ENCODE results near the gene MAP2K7. TPM values are rescaled to one million over a fixed set of nuclear protein-coding genes. Genes with fewer than 3 reads are reported as not detected.

MAP2K7 gene
- total and polyA plus RNA-seq, 12 donors, result 13.1 to 53.8 (median 24.6) TPM

GRCh38 chr19:7910321-7911161 is 6.9 kb downstream of the MAP2K7 start:
- Histone ChIP-seq H3K4me3 (no peak overlapping the region), H3K27me3 (peaks cover under 1 to 22% (median 11%) of the 10 kb centered on the region in 7 donors), H3K27ac (no peak overlapping the region), H3K9me3 (no peaks in the 10 kb centered on the region), H3K36me3 (peaks cover 4 to 70% (median 33%) of the 10 kb centered on the region in 9 donors), H3K4me1 (peaks cover 0 to 38% (median 20%) of the 10 kb centered on the region in 9 donors)
- TF ChIP-seq CTCF (IDR thresholded peaks at IDR 0.05), result no peak
- ATAC-seq (no peak), DNase-seq (peak in 1 of 2 donors; percentile 11)
- intact Hi-C loops (cut with DNase I), result no loop called here
- WGBS, 2 donors, result 92 to 95% methylated on average over 54 of the region's 54 CpGs

GRCh38 chr19:7911508-7912143 is 7.9 kb downstream of the MAP2K7 start:
- H3K27me3 ChIP-seq, result peaks cover 9 to 33% (median 22%) of the 10 kb centered on the region in 7 donors
- DNase-seq, result no peak
- no peak for ATAC-seq
- no peaks in the 10 kb centered on the region for H3K9me3 ChIP-seq
- peaks cover 0 to 37% (median 25%) of the 10 kb centered on the region in 9 donors for H3K4me1 ChIP-seq
- no peak overlapping the region for H3K27ac ChIP-seq
- H3K36me3 ChIP-seq, result peaks cover 4 to 60% (median 33%) of the 10 kb centered on the region in 9 donors
- intact Hi-C loops (cut with DNase I), result no loop called here
- no peak for TF ChIP-seq CTCF (IDR thresholded peaks at IDR 0.05)
- no peak overlapping the region for H3K4me3 ChIP-seq
- WGBS, 2 donors, result 90 to 91% methylated on average over 18 of the region's 18 CpGs

DNA sequence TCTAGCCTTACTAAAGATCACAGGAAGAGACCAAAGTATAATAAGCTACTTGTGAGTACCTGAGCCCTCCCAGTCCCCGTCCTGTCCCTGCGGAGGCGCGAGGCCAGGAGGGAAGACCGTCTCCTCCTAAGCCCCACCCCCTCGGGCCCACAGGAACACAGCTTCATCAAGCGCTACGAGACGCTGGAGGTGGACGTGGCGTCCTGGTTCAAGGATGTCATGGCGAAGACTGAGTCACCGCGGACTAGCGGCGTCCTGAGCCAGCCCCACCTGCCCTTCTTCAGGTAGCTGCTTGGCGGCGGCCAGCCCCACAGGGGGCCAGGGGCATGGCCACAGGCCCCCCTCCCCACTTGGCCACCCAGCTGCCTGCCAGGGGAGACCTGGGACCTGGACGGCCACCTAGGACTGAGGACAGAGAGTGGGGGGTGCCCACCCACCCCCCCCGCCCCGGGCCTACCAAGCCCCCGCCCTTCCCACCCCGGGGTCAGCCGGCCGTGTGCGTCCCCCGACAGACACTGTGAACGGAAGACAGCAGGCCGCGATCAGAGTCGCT is 8.5 kb downstream of the MAP2K7 start:
- ATAC-seq (no peak), DNase-seq (no peak)
- WGBS, 2 donors, result 88 to 90% methylated on average over 30 to 31 of the region's 31 CpGs
- Histone ChIP-seq H3K27ac (no peak overlapping the region), H3K27me3 (peaks cover 11 to 39% (median 28%) of the 10 kb centered on the region in 7 donors), H3K4me3 (no peak overlapping the region), H3K9me3 (no peaks in the 10 kb centered on the region), H3K36me3 (peaks cover 4 to 54% (median 33%) of the 10 kb centered on the region in 9 donors), H3K4me1 (peaks cover under 1 to 35% (median 24%) of the 10 kb centered on the region in 9 donors)
- intact Hi-C loops (cut with DNase I), result no loop called here
- TF ChIP-seq CTCF (IDR thresholded peaks at IDR 0.05), result no peak
